ENCODE data around the gene PEX14.

The PEX14 gene

GRCh38 chr1:10615332-10615731 is 140.6 kb downstream of the PEX14 start:
- DNase-seq (ENCODE audit: low read depth in 1 of 2, low spot score in 1 of 2), result no peak

- no peak for DNase-seq (ENCODE audit: low read depth in 1 of 2, low spot score in 1 of 2)
Measured at GRCh38 chr1:10615932-10616671, 141.4 kb downstream of the PEX14 start.

GRCh38 chr1:10616696-10617095 is 141.9 kb downstream of the PEX14 start:
- DNase-seq (ENCODE audit: low read depth in 1 of 2, low spot score in 1 of 2), result no peak

GRCh38 chr1:10617318-10617717 is 142.6 kb downstream of the PEX14 start:
- no peak for DNase-seq (ENCODE audit: low read depth in 1 of 2, low spot score in 1 of 2)

- DNase-seq (ENCODE audit: low read depth in 1 of 2, low spot score in 1 of 2), result no peak
Measured at GRCh38 chr1:10617931-10618885, 143.5 kb downstream of the PEX14 start.

GRCh38 chr1:10620776-10621175 is 146.0 kb downstream of the PEX14 start:
- no peak for DNase-seq (ENCODE audit: low read depth in 1 of 2, low spot score in 1 of 2)

- DNase-seq (ENCODE audit: low read depth in 1 of 2, low spot score in 1 of 2), result no peak
Measured at GRCh38 chr1:10621906-10622305, 147.2 kb downstream of the PEX14 start.

- no peak for DNase-seq (ENCODE audit: low read depth in 1 of 2, low spot score in 1 of 2)
Measured at GRCh38 chr1:10622910-10623685, 148.3 kb downstream of the PEX14 start.

- DNase-seq (ENCODE audit: low read depth in 1 of 2, low spot score in 1 of 2), result no peak
Measured at GRCh38 chr1:10623686-10624145, 149.0 kb downstream of the PEX14 start.

- no peak for DNase-seq (ENCODE audit: low read depth in 1 of 2, low spot score in 1 of 2)
Measured at GRCh38 chr1:10624256-10625050, 149.7 kb downstream of the PEX14 start.

GRCh38 chr1:10625076-10625475 is 150.3 kb downstream of the PEX14 start:
- no peak for DNase-seq (ENCODE audit: low read depth in 1 of 2, low spot score in 1 of 2)

GRCh38 chr1:10625554-10625953 is 150.8 kb downstream of the PEX14 start:
- no peak for DNase-seq (ENCODE audit: low read depth in 1 of 2, low spot score in 1 of 2)

- no peak for DNase-seq (ENCODE audit: low read depth in 1 of 2, low spot score in 1 of 2)
Measured at GRCh38 chr1:10626131-10626731, 151.5 kb downstream of the PEX14 start.

- no peak for DNase-seq (ENCODE audit: low read depth in 1 of 2, low spot score in 1 of 2)
Measured at GRCh38 chr1:10626791-10627410, 152.2 kb downstream of the PEX14 start.

- no peak for DNase-seq (ENCODE audit: low read depth in 1 of 2, low spot score in 1 of 2)
Measured at GRCh38 chr1:10628685-10629084, 153.9 kb downstream of the PEX14 start.

- no peak for DNase-seq (ENCODE audit: low read depth in 1 of 2, low spot score in 1 of 2)
Measured at GRCh38 chr1:10629091-10629815, 154.5 kb downstream of the PEX14 start.

- DNase-seq (ENCODE audit: low read depth in 1 of 2, low spot score in 1 of 2), result no peak
Measured at GRCh38 chr1:10629816-10630571, 155.2 kb downstream of the PEX14 start.

GRCh38 chr1:10630661-10631120 is 155.9 kb downstream of the PEX14 start:
- DNase-seq (ENCODE audit: low read depth in 1 of 2, low spot score in 1 of 2), result no peak

Data from activated CD4-positive, alpha-beta T cell treated with anti-CD3 and anti-CD28 coated beads, Interleukin-2, amount 50 U/mL, for 24 hours (primary cell).